Fibroblast of villous mesenchyme (primary cell): ENCODE data around the gene FRS3. TPM values are rescaled to one million over a fixed set of nuclear protein-coding genes. Genes with fewer than 3 reads are reported as not detected.
"Not testable (repeated sequence)": the region's sequence is repeated elsewhere in the genome, so short reads cannot be mapped to it uniquely, and the experiment has no call there.

Source experiments
- DNase-seq: peaks from one replicate; pipeline ENCODE4 v3.0.0-alpha.2; 2010; ENCODE audit warnings: low read depth
- H3K4me3 ChIP-seq: 2 replicates; pipeline ENCODE4 v1.5.1; 2011; ENCODE audit warnings: low read depth, mild to moderate bottlenecking, low read length
- total RNA-seq: library from RNA; depleted of rRNA; stranded (reverse); fragments of >200 nt; gene quantifications from 2 replicates; pipeline ENCODE4 v1.2.3, GENCODE V29; 2012
- TF ChIP-seq, protein P1 (sequence below): IDR thresholded peaks from 2 replicates; pipeline ENCODE4 v1.5.1; 2012; ENCODE audit warnings: low read depth, mild to moderate bottlenecking, low read length; ENCODE audit not compliant: insufficient read depth

FRS3 gene
- total RNA-seq, 1 donor = 1.3 TPM

GRCh38 chr6:41818271-41819054 lies 38.8 kb upstream of the FRS3 start:
- TF ChIP-seq, protein P1, sequence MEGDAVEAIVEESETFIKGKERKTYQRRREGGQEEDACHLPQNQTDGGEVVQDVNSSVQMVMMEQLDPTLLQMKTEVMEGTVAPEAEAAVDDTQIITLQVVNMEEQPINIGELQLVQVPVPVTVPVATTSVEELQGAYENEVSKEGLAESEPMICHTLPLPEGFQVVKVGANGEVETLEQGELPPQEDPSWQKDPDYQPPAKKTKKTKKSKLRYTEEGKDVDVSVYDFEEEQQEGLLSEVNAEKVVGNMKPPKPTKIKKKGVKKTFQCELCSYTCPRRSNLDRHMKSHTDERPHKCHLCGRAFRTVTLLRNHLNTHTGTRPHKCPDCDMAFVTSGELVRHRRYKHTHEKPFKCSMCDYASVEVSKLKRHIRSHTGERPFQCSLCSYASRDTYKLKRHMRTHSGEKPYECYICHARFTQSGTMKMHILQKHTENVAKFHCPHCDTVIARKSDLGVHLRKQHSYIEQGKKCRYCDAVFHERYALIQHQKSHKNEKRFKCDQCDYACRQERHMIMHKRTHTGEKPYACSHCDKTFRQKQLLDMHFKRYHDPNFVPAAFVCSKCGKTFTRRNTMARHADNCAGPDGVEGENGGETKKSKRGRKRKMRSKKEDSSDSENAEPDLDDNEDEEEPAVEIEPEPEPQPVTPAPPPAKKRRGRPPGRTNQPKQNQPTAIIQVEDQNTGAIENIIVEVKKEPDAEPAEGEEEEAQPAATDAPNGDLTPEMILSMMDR = no peak
- H3K4me3 ChIP-seq = no peak overlapping the region
- DNase-seq = no peak

DNA sequence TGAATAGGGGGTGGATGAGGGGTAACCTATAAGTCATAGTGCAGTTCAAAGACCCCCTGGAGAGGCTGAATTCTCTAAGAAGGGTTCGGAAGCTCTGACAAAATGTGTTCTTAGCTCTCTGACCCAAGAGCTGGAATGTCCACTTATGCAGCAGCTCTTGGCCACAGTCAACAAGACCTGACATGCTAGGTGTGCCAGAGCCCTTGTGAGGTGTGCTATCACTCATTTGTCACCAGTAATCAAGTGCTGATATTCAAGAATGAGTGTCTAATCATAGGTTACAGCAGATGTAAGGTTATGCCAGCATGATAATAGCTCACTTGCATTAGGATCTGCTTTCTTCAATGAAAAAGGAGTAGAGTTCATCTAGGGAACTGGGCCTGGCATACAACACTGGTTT lies 35.9 kb upstream of the FRS3 start:
- no peak for DNase-seq
- TF ChIP-seq, protein P1 = no peak
- H3K4me3 ChIP-seq = no peak overlapping the region

DNA sequence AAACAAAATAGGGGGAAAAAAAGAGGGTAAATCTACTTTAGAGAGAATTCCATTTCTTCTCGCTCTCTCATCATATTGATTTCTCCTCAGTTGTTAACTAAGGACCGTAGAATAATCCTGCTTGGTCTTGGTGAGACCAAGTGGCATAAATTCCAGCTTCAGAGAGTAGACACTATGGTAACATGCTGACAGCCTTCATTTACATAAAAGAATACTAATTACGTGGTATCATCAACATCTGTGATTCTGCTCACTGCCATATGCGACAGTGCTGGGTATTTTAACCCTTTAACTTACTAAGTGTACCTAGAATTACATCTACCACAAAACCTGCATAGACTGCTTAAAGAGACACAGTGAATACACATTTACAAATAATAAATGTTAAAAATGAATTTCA lies 34.9 kb upstream of the FRS3 start:
- TF ChIP-seq, protein P1 = no peak
- no peak for DNase-seq
- no peak overlapping the region for H3K4me3 ChIP-seq

- DNase-seq = no peak
- H3K4me3 ChIP-seq = no peak overlapping the region
- TF ChIP-seq, protein P1 = no peak
Measured at GRCh38 chr6:41813956-41814355, 34.3 kb upstream of the FRS3 start.

GRCh38 chr6:41813469-41813868 lies 33.8 kb upstream of the FRS3 start:
- no peak for DNase-seq
- TF ChIP-seq, protein P1 = no peak
- no peak overlapping the region for H3K4me3 ChIP-seq

- not testable (repeated sequence) for DNase-seq, H3K4me3 ChIP-seq
Measured at GRCh38 chr6:41811946-41812345, 32.2 kb upstream of the FRS3 start.

DNA sequence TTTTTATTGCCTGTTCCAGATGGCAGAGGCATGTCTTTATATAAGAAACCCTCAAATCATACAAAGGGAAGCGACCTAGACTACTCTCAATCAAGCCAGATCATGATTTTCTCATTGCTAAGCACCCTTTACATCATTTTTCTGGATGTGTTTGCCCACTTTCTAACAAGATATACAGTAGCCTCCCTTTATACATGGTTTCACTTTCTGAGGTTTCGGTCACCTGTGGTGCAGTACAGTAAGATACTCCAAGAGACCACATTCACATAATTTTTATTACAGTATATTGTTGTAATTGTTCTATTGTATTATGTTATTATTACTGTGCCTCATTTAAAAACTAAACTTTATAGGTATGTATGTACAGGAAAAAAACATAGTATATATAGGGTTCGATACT lies 31.4 kb upstream of the FRS3 start:
- TF ChIP-seq, protein P1 = no peak
- DNase-seq = no peak
- no peak overlapping the region for H3K4me3 ChIP-seq
